GM12892 (cell line): ENCODE measurements around the gene LMO2.
"Not testable (repeated sequence)": the region's sequence is repeated elsewhere in the genome, so short reads cannot be mapped to it uniquely, and the experiment has no call there.

Experiments
- POLR2A ChIP-seq: IDR thresholded peaks from 2 replicates; pipeline ENCODE4 v1.6.1; 2011; ENCODE audit warnings: low read depth, low read length, control low read depth
- POLR2AphosphoS5 ChIP-seq: IDR thresholded peaks from 2 replicates; pipeline ENCODE4 v1.6.1; 2011; ENCODE audit warnings: low read depth, low read length, control low read depth
- TAF1 ChIP-seq: IDR thresholded peaks from 2 replicates; pipeline ENCODE4 v1.6.1; 2011; ENCODE audit warnings: low read depth, mild to moderate bottlenecking, control low read depth, low read length, borderline replicate concordance

- not testable (repeated sequence) for TF ChIP-seq POLR2AphosphoS5, POLR2A, TAF1
Measured at GRCh38 chr11:33838234-33838633, 53.6 kb downstream of the LMO2 start.
